Measurements from ENCODE around the gene PDZRN3. TPM values are rescaled to one million over a fixed set of nuclear protein-coding genes. Genes with fewer than 3 reads are reported as not detected.
"Not testable (repeated sequence)": the region's sequence is repeated elsewhere in the genome, so short reads cannot be mapped to it uniquely, and the experiment has no call there.

PDZRN3 gene
- total RNA-seq, 6 donors from 2014 or later: 7.0 to 50.3 (median 18.4) TPM

GRCh38 chr3:73571238-73571794 is 53.4 kb downstream of the PDZRN3 start:
- no peak for TF ChIP-seq POLR2AphosphoS5 (IDR thresholded peaks at IDR 0.05)
- no peak for TF ChIP-seq CTCF (IDR thresholded peaks at IDR 0.05)
- no peak for TF ChIP-seq POLR2A (IDR thresholded peaks at IDR 0.05)
- TF ChIP-seq EP300 (IDR thresholded peaks at IDR 0.05): no peak
- no peaks in the 10 kb centered on the region for H3K36me3 ChIP-seq
- WGBS, 2 donors: 17 to 25% methylated on average over 7 to 10 of the region's 10 CpGs
- no peaks in the 10 kb centered on the region for H3K4me1 ChIP-seq
- H3K4me3 ChIP-seq: no peak overlapping the region
- H3K27me3 ChIP-seq: no peaks in the 10 kb centered on the region
- ATAC-seq (ENCODE audit: low FRiP score in 2 of 2): no peak
- H3K9me3 ChIP-seq: no peaks in the 10 kb centered on the region
- DNase-seq: no peak
- no peak overlapping the region for H3K27ac ChIP-seq

- H3K4me3 ChIP-seq: no peak overlapping the region
- TF ChIP-seq POLR2A (IDR thresholded peaks at IDR 0.05) (no peak), CTCF (IDR thresholded peaks at IDR 0.05) (no peak), POLR2AphosphoS5 (IDR thresholded peaks at IDR 0.05) (no peak), EP300 (IDR thresholded peaks at IDR 0.05) (no peak)
- no peak overlapping the region for H3K27ac ChIP-seq
- no peaks in the 10 kb centered on the region for H3K9me3 ChIP-seq
- DNase-seq: no peak
- H3K27me3 ChIP-seq: no peaks in the 10 kb centered on the region
- H3K36me3 ChIP-seq: no peaks in the 10 kb centered on the region
- ATAC-seq (ENCODE audit: low FRiP score in 2 of 2): peak in 1 of 2 donors; percentile 24
- no peaks in the 10 kb centered on the region for H3K4me1 ChIP-seq
- 79 to 82% methylated on average over 8 of the region's 8 CpGs for WGBS, 2 donors
Observed at GRCh38 chr3:73569246-73569760, 55.4 kb downstream of the PDZRN3 start.

GRCh38 chr3:73568371-73568862 is 56.3 kb downstream of the PDZRN3 start:
- DNase-seq (no peak), ATAC-seq (ENCODE audit: low FRiP score in 2 of 2) (no peak)
- no peak for TF ChIP-seq POLR2A (IDR thresholded peaks at IDR 0.05)
- TF ChIP-seq EP300 (IDR thresholded peaks at IDR 0.05): no peak
- TF ChIP-seq CTCF (IDR thresholded peaks at IDR 0.05): no peak
- TF ChIP-seq POLR2AphosphoS5 (IDR thresholded peaks at IDR 0.05): no peak
- Histone ChIP-seq H3K27ac (no peak overlapping the region), H3K4me1 (no peaks in the 10 kb centered on the region), H3K36me3 (no peaks in the 10 kb centered on the region), H3K9me3 (no peaks in the 10 kb centered on the region), H3K27me3 (no peaks in the 10 kb centered on the region), H3K4me3 (no peak overlapping the region)
- WGBS, 2 donors: 83 to 84% methylated on average over 5 of the region's 5 CpGs

GRCh38 chr3:73565374-73565773 is 59.4 kb downstream of the PDZRN3 start:
- not testable (repeated sequence) for H3K27me3 ChIP-seq; H3K27ac ChIP-seq; ATAC-seq (ENCODE audit: low FRiP score in 2 of 2); H3K4me3 ChIP-seq; H3K36me3 ChIP-seq; DNase-seq; H3K4me1 ChIP-seq; H3K9me3 ChIP-seq
- WGBS, 2 donors: 89 to 90% methylated on average over 12 of the region's 12 CpGs

- ATAC-seq (ENCODE audit: low FRiP score in 2 of 2) (no peak), DNase-seq (no peak)
- Histone ChIP-seq H3K4me3 (no peak overlapping the region), H3K27me3 (no peaks in the 10 kb centered on the region), H3K4me1 (peaks cover 0 to 4% (median 0%) of the 10 kb centered on the region in 4 donors), H3K36me3 (no peaks in the 10 kb centered on the region), H3K9me3 (no peaks in the 10 kb centered on the region), H3K27ac (no peak overlapping the region)
- WGBS, 2 donors: 76 to 88% methylated on average over 3 of the region's 3 CpGs
- no peak for TF ChIP-seq POLR2A (IDR thresholded peaks at IDR 0.05)
- no peak for TF ChIP-seq CTCF (IDR thresholded peaks at IDR 0.05)
- no peak for TF ChIP-seq EP300 (IDR thresholded peaks at IDR 0.05)
- no peak for TF ChIP-seq POLR2AphosphoS5 (IDR thresholded peaks at IDR 0.05)
Observed at GRCh38 chr3:73563896-73564582, 60.7 kb downstream of the PDZRN3 start.
